Keratinocyte (primary cell): ENCODE measurements around the gene COMMD4. TPM values are rescaled to one million over a fixed set of nuclear protein-coding genes. Genes with fewer than 3 reads are reported as not detected.

ENCODE experiments used
- DNase-seq: peaks from one replicate; pipeline ENCODE4 v3.0.0-alpha.2; 2011; ENCODE audit warnings: low read depth, missing footprints, low spot score
- FAIRE-seq: peaks from 2 replicates; lab custom pipeline; 2011; peaks lifted over from hg19 to GRCh38; lab: Jason Lieb, UNC
- H2AFZ ChIP-seq: 2 replicates; pipeline ENCODE4 v1.6.0; 2012; ENCODE audit warnings: low read length, control low read depth, inconsistent platforms; ENCODE audit not compliant: control insufficient read depth
- H3K27ac ChIP-seq: 2 replicates; pipeline ENCODE4 v1.5.1; 2011; ENCODE audit warnings: low read length; ENCODE audit not compliant: control insufficient read depth, insufficient read depth
- H3K27me3 ChIP-seq: 3 replicates; pipeline ENCODE4 v1.6.0; 2011; ENCODE audit warnings: low read length; ENCODE audit not compliant: control insufficient read depth, insufficient read depth; ENCODE audit errors: extremely low read depth
- H3K36me3 ChIP-seq, 2 experiments: 2 replicates in 1 of 2; 3 replicates in 1 of 2; pipeline ENCODE4 v1.5.1; 2011; ENCODE audit warnings: low read length in 2 of 2, mild to moderate bottlenecking in 1 of 2; ENCODE audit not compliant: control insufficient read depth in 2 of 2, insufficient read depth in 2 of 2; ENCODE audit errors: extremely low read depth in 1 of 2
- H3K4me1 ChIP-seq: 3 replicates; pipeline ENCODE4 v1.5.1; 2011; ENCODE audit warnings: low read length; ENCODE audit not compliant: control insufficient read depth, insufficient read depth; ENCODE audit errors: extremely low read depth
- H3K4me2 ChIP-seq: 3 replicates; pipeline ENCODE4 v1.6.0; 2011; ENCODE audit warnings: low read depth, low read length; ENCODE audit not compliant: control insufficient read depth, insufficient read depth; ENCODE audit errors: extremely low read depth
- H3K4me3 ChIP-seq, 3 experiments: fragments of 200-600 bp in 1 of 3; sonication (generic) in 1 of 3; 2 replicates in 2 of 3; 3 replicates in 1 of 3; pipeline ENCODE4 v1.5.1; 2011 to 2016; ENCODE audit warnings: low read length in 3 of 3, mild to moderate bottlenecking in 3 of 3, control low read depth in 2 of 3, inconsistent platforms in 1 of 3, low read depth in 1 of 3, mixed read lengths in 1 of 3, mixed run types in 1 of 3, moderate library complexity in 1 of 3; ENCODE audit not compliant: control insufficient read depth in 2 of 3, insufficient read depth in 2 of 3; ENCODE audit errors: extremely low read depth in 1 of 3
- H3K79me2 ChIP-seq: 2 replicates; pipeline ENCODE4 v1.6.0; 2012; ENCODE audit warnings: low read length; ENCODE audit not compliant: control insufficient read depth, insufficient read depth
- H3K9ac ChIP-seq: 3 replicates; pipeline ENCODE4 v1.6.0; 2011; ENCODE audit warnings: low read length; ENCODE audit not compliant: control insufficient read depth, insufficient read depth; ENCODE audit errors: extremely low read depth
- H3K9me1 ChIP-seq: 3 replicates; pipeline ENCODE4 v1.6.0; 2011; ENCODE audit warnings: low read length; ENCODE audit not compliant: control insufficient read depth, insufficient read depth; ENCODE audit errors: extremely low read depth
- H3K9me3 ChIP-seq: 2 replicates; pipeline ENCODE4 v1.5.1; 2012; ENCODE audit warnings: low read depth, low read length; ENCODE audit not compliant: control insufficient read depth
- H4K20me1 ChIP-seq: 3 replicates; pipeline ENCODE4 v1.6.0; 2011; ENCODE audit warnings: low read length; ENCODE audit not compliant: control insufficient read depth, insufficient read depth; ENCODE audit errors: extremely low read depth
- CTCF ChIP-seq, 3 experiments: IDR thresholded peaks in 1 of 3; conservative IDR thresholded peaks in 1 of 3; optimal IDR thresholded peaks in 1 of 3; 2 replicates in 2 of 3; 3 replicates in 1 of 3; pipeline versions ENCODE3 to v1.5.1; 2011; ENCODE audit warnings: low read length in 3 of 3, mild to moderate bottlenecking in 3 of 3, moderate library complexity in 2 of 3, control low read depth in 1 of 3, inconsistent platforms in 1 of 3; ENCODE audit not compliant: insufficient read depth in 2 of 3; ENCODE audit errors: extremely low read depth in 1 of 3
- EZH2 ChIP-seq: IDR thresholded peaks from one replicate; pipeline ENCODE4 v1.6.1; 2012; ENCODE audit warnings: inconsistent platforms, mild to moderate bottlenecking, low read length, moderate library complexity
- dilution Hi-C: fragments of 300-500 bp; cut with MboI; formaldehyde crosslinking; loops from one replicate; pipeline ENCODE4 v1.7.0; 2020; ENCODE audit warnings: low sequenced_read_pairs; ENCODE audit not compliant: extremely low pct_ligation_motif_present
- polyA plus RNA-seq, 5 experiments: library from polyadenylated mRNA; depleted of rRNA in 3 of 5; stranded (reverse) in 3 of 5; stranded (forward) in 1 of 5; unstranded in 1 of 5; fragments of >200 nt; gene quantifications; 1 replicate in 1 of 5; 2 replicates in 3 of 5; 3 replicates in 1 of 5; pipeline versions ENCODE4 v1.2.1 to v1.2.3, GENCODE V29; 2011 to 2012; ENCODE audit warnings: missing spikeins in 2 of 5, low read depth in 1 of 5, low replicate concordance in 1 of 5

COMMD4 gene
- polyA plus RNA-seq, 1 donor (not counting 4 experiments of a cell fraction or from before 2014, with no cell fraction given): 48.2 TPM

- FAIRE-seq: no peak
- H3K36me3 ChIP-seq: no peaks in the 10 kb centered on the region
Observed at GRCh38 chr15:75321711-75322110, 14.2 kb upstream of the COMMD4 start.

GRCh38 chr15:75325922-75326321 is 9.9 kb upstream of the COMMD4 start:
- Histone ChIP-seq H4K20me1 (no peaks in the 10 kb centered on the region), H3K27ac (no peak overlapping the region), H3K9ac (no peak overlapping the region), H3K9me3 (no peaks in the 10 kb centered on the region), H3K9me1 (no peaks in the 10 kb centered on the region), H2AFZ (no peak overlapping the region), H3K4me1 (no peaks in the 10 kb centered on the region), H3K79me2 (no peaks in the 10 kb centered on the region), H3K4me2 (no peak overlapping the region), H3K36me3 (no peaks in the 10 kb centered on the region), H3K27me3 (no peaks in the 10 kb centered on the region), H3K4me3 (no peak overlapping the region)
- no peak for FAIRE-seq
- no peak for DNase-seq
- TF ChIP-seq CTCF (optimal IDR thresholded peaks at IDR 0.05 in 1 of 3, IDR thresholded peaks at IDR 0.05 in 1 of 3, conservative IDR thresholded peaks at IDR 0.05 in 1 of 3; ENCODE audit: extremely low read depth in 1 of 3, insufficient read depth in 2 of 3, low read length in 3 of 3) (no peak), EZH2 (no peak)
- dilution Hi-C loops: no loop called here

More at GRCh38 chr15:75321711-75322110, 14.2 kb upstream of the COMMD4 start:
- Histone ChIP-seq H4K20me1 (no peaks in the 10 kb centered on the region), H3K9ac (no peak overlapping the region), H3K4me1 (peaks cover 3% of the 10 kb centered on the region), H2AFZ (no peak overlapping the region), H3K9me3 (no peaks in the 10 kb centered on the region), H3K27ac (no peak overlapping the region), H3K4me3 (no peak overlapping the region), H3K9me1 (no peaks in the 10 kb centered on the region), H3K27me3 (peaks cover 4% of the 10 kb centered on the region), H3K79me2 (no peaks in the 10 kb centered on the region), H3K4me2 (no peak overlapping the region)
- dilution Hi-C loops: no loop called here
- DNase-seq: no peak
- TF ChIP-seq CTCF (optimal IDR thresholded peaks at IDR 0.05 in 1 of 3, IDR thresholded peaks at IDR 0.05 in 1 of 3, conservative IDR thresholded peaks at IDR 0.05 in 1 of 3; ENCODE audit: extremely low read depth in 1 of 3, insufficient read depth in 2 of 3, low read length in 3 of 3) (no peak), EZH2 (no peak)
